Erythroblast (primary cell): Measurements from ENCODE around the gene RGMB.

Experiments
- GATA1 ChIP-seq: IDR thresholded peaks from 2 replicates; pipeline ENCODE4 v1.6.1; 2011; ENCODE audit warnings: low read depth, mild to moderate bottlenecking, control low read depth, low read length, moderate library complexity
- POLR2A ChIP-seq: IDR thresholded peaks from 2 replicates; pipeline ENCODE4 v1.6.1; 2011; ENCODE audit warnings: mild to moderate bottlenecking, low read length

GRCh38 chr5:98843481-98843880 lies 70.0 kb downstream of the RGMB start:
- TF ChIP-seq POLR2A (no peak), GATA1 (no peak)
